K562 (cell line): Measurements from ENCODE around the gene TMEM151A. TPM values are rescaled to one million over a fixed set of nuclear protein-coding genes. Genes with fewer than 3 reads are reported as not detected.

Source experiments
- CBFA2T3 ChIP-seq: fragments of 450-650 bp; IDR thresholded peaks from 2 replicates; pipeline ENCODE4 v1.6.1; 2017
- CC2D1A ChIP-seq: fragments of 450-650 bp; IDR thresholded peaks from 2 replicates; pipeline ENCODE4 v1.6.1; 2017; ENCODE audit warnings: mild to moderate bottlenecking
- HDGF ChIP-seq: fragments of 450-650 bp; IDR thresholded peaks from 2 replicates; pipeline ENCODE4 v1.6.1; 2016
- HEY1 ChIP-seq: fragments of 250-450 bp; sonication (Bioruptor Pico); IDR thresholded peaks from 2 replicates; pipeline ENCODE4 v1.5.0; 2020; ENCODE audit warnings: mild to moderate bottlenecking, moderate library complexity, borderline replicate concordance
- KDM1A ChIP-seq, 2 experiments: fragments of 450-650 bp; IDR thresholded peaks; 2 replicates each; pipeline ENCODE4 v1.6.1; 2016; ENCODE audit warnings: mild to moderate bottlenecking in 2 of 2
- RAD51 ChIP-seq: fragments of 450-650 bp; IDR thresholded peaks from 2 replicates; pipeline ENCODE4 v1.7.1; 2016; ENCODE audit warnings: low read depth, mild to moderate bottlenecking, borderline replicate concordance
- RCOR1 ChIP-seq, 2 experiments: IDR thresholded peaks; 2 replicates each; pipeline ENCODE4 v1.6.1; 2012; ENCODE audit warnings: low read depth in 2 of 2, low read length in 2 of 2, borderline replicate concordance in 1 of 2, improper control_type of control experiment in 1 of 2
- SETDB1 ChIP-seq: IDR thresholded peaks from one replicate; pipeline ENCODE4 v1.6.1; 2012; ENCODE audit warnings: low read length, control low read depth, inconsistent platforms
- SMAD2 ChIP-seq: fragments of 150-350 bp; IDR thresholded peaks from 2 replicates; pipeline ENCODE4 v1.6.1; 2014; ENCODE audit warnings: low read depth, mild to moderate bottlenecking, low read length
- SMARCB1 ChIP-seq: IDR thresholded peaks from 2 replicates; pipeline ENCODE4 v1.6.1; 2011; ENCODE audit warnings: improper control_type of control experiment, low read depth; ENCODE audit not compliant: insufficient read length
- SPI1 ChIP-seq: IDR thresholded peaks from 2 replicates; pipeline ENCODE4 v1.6.1; 2011; ENCODE audit warnings: low read depth, low read length, control low read depth, borderline replicate concordance
- STAG1 ChIP-seq: sonication (generic); formaldehyde crosslinking; IDR thresholded peaks from 2 replicates; pipeline ENCODE4 v1.5.0; 2020; ENCODE audit warnings: missing genetic modification reagents, borderline replicate concordance
- ZNF146 ChIP-seq: IDR thresholded peaks from one replicate; pipeline ENCODE4 v1.6.1; 2018; ENCODE audit warnings: missing compliant biosample characterization; ENCODE audit not compliant: unreplicated experiment
- ZNF584 ChIP-seq: fragments of 200-800 bp; sonication (Bioruptor generic); IDR thresholded peaks from 2 replicates; pipeline ENCODE4 v1.6.1; 2016; ENCODE audit warnings: low read depth, mild to moderate bottlenecking, missing genetic modification characterization, missing compliant biosample characterization
- ZNF76 ChIP-seq: fragments of 250-450 bp; sonication (Bioruptor Pico); IDR thresholded peaks from 2 replicates; pipeline ENCODE4 v1.4.0; 2020; ENCODE audit warnings: mild to moderate bottlenecking, moderate library complexity, borderline replicate concordance
- polyA plus RNA-seq, 8 experiments: library from polyadenylated mRNA; depleted of rRNA in 4 of 8; stranded (reverse) in 5 of 8; unstranded in 3 of 8; fragments of >200 nt; fragmentation: Nextera tagmentation in 2 of 8; fragmentation: Illumina TruSeq in 1 of 8; extraction: Ambion mirVana in 2 of 8; extraction: Trizol in 1 of 8; gene quantifications; 2 replicates each; pipeline versions ENCODE4 v1.2.1 to v1.2.3, GENCODE V29; 2011 to 2014; ENCODE audit warnings: inconsistent platforms in 1 of 8, missing spikeins in 1 of 8
- total RNA-seq, 7 experiments: library from RNA; depleted of rRNA in 6 of 7; stranded (reverse); fragments of >200 nt in 6 of 7; fragmentation: Illumina TruSeq in 2 of 7; extraction: Trizol in 2 of 7; gene quantifications; 2 replicates each; pipeline versions ENCODE4 v1.2.1 to v1.2.3, GENCODE V29; 2011 to 2021; ENCODE audit warnings: low replicate concordance in 1 of 7
- TF ChIP-seq, protein P1 (sequence below): fragments of 450-650 bp; formaldehyde crosslinking; IDR thresholded peaks from 2 replicates; pipeline ENCODE4 v1.4.0; 2022; ENCODE audit warnings: missing genetic modification characterization
- TF ChIP-seq, protein P2 (sequence below): sonication (generic); IDR thresholded peaks from 2 replicates; pipeline ENCODE4 v1.6.1; 2016
- TF ChIP-seq, protein P3 (sequence below): fragments of 250-450 bp; sonication (Bioruptor Pico); IDR thresholded peaks from 2 replicates; pipeline ENCODE4 v1.5.0; 2020; ENCODE audit warnings: mild to moderate bottlenecking, borderline replicate concordance
- TF ChIP-seq, protein P4 (sequence below), 2 experiments: fragments of 450-650 bp in 1 of 2; sonication (generic) in 1 of 2; formaldehyde crosslinking in 1 of 2; IDR thresholded peaks in 1 of 2; conservative IDR thresholded peaks in 1 of 2; 2 replicates each; pipeline versions ENCODE4 v1.6.1 to v1.8.1; 2016 to 2023; ENCODE audit warnings: mild to moderate bottlenecking in 2 of 2, moderate library complexity in 2 of 2, inconsistent platforms in 1 of 2, missing genetic modification reagents in 1 of 2
- TF ChIP-seq, protein P5 (sequence below): sonication (generic); formaldehyde crosslinking; IDR thresholded peaks from 2 replicates; pipeline ENCODE4 v1.5.0; 2020; ENCODE audit warnings: missing genetic modification reagents

Gene TMEM151A
- total and polyA plus RNA-seq, 9 of the 15 experiments (the other 6 are each of a cell fraction or from before 2014, with no cell fraction given) = not detected

DNA sequence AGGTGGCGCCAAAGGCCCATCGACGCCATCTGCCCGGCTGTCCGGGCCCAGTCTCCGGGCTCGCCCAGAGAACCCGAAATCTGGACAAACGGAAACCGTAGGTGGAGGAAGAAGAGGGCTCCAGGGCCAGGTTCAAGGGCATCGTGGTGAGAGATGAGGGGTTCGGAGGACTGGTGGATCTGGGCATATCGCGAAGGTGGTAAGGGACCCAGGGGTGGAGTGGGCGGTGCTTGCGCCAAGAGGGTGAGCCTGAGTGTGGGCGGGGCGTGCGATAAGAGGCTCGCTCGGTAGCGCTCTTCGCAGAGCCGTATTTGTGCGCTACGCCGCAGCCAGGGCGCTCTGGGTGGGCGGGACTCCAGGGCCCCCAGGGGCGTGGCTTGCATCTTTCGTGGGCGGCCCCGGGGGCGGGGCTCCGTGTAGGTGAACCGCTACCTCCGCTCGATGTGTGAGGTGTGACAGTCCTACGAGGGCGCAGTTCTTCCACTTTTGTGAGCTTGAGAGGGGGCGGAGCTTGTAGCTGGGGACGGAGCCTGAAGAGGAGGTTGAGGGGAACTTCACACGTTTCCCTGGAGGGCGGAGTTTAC lies 20.4 kb downstream of the TMEM151A start (continued):
- TF ChIP-seq, protein P1, sequence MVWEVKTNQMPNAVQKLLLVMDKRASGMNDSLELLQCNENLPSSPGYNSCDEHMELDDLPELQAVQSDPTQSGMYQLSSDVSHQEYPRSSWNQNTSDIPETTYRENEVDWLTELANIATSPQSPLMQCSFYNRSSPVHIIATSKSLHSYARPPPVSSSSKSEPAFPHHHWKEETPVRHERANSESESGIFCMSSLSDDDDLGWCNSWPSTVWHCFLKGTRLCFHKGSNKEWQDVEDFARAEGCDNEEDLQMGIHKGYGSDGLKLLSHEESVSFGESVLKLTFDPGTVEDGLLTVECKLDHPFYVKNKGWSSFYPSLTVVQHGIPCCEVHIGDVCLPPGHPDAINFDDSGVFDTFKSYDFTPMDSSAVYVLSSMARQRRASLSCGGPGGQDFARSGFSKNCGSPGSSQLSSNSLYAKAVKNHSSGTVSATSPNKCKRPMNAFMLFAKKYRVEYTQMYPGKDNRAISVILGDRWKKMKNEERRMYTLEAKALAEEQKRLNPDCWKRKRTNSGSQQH (CRISPR knock-in tag) = no peak
- TF ChIP-seq STAG1 (peak; percentile 86; the same call in 1 of the 2 replicates), RCOR1 (IDR thresholded peaks at IDR 0.05; ENCODE audit: borderline replicate concordance in 1 of 2, low read depth in 2 of 2, low read length in 2 of 2) (peak; percentile 56 to 75), CC2D1A (peak; percentile 89), SMARCB1 (no peak), SETDB1 (no peak), HEY1 (CRISPR knock-in tag) (peak; percentile 29; the same call in 1 of the 2 replicates), SMAD2 (no peak), ZNF146 (CRISPR knock-in tag) (no peak), SPI1 (no peak), ZNF584 (no peak), HDGF (0 out of 2 replicates have a peak, but pooled peaks have one; percentile 50), KDM1A (IDR thresholded peaks at IDR 0.05) (peak; percentile 92 to 94), CBFA2T3 (0 out of 2 replicates have a peak, but pooled peaks have one; percentile 13), ZNF76 (no peak), RAD51 (no peak)
- TF ChIP-seq, protein P2, sequence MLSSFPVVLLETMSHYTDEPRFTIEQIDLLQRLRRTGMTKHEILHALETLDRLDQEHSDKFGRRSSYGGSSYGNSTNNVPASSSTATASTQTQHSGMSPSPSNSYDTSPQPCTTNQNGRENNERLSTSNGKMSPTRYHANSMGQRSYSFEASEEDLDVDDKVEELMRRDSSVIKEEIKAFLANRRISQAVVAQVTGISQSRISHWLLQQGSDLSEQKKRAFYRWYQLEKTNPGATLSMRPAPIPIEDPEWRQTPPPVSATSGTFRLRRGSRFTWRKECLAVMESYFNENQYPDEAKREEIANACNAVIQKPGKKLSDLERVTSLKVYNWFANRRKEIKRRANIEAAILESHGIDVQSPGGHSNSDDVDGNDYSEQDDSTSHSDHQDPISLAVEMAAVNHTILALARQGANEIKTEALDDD = no peak
- TF ChIP-seq, protein P3, sequence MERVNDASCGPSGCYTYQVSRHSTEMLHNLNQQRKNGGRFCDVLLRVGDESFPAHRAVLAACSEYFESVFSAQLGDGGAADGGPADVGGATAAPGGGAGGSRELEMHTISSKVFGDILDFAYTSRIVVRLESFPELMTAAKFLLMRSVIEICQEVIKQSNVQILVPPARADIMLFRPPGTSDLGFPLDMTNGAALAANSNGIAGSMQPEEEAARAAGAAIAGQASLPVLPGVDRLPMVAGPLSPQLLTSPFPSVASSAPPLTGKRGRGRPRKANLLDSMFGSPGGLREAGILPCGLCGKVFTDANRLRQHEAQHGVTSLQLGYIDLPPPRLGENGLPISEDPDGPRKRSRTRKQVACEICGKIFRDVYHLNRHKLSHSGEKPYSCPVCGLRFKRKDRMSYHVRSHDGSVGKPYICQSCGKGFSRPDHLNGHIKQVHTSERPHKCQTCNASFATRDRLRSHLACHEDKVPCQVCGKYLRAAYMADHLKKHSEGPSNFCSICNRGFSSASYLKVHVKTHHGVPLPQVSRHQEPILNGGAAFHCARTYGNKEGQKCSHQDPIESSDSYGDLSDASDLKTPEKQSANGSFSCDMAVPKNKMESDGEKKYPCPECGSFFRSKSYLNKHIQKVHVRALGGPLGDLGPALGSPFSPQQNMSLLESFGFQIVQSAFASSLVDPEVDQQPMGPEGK (CRISPR knock-in tag) = no peak
- TF ChIP-seq, protein P4, sequence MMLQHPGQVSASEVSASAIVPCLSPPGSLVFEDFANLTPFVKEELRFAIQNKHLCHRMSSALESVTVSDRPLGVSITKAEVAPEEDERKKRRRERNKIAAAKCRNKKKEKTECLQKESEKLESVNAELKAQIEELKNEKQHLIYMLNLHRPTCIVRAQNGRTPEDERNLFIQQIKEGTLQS (IDR thresholded peaks at IDR 0.05) = no peak
- TF ChIP-seq, protein P4 (CRISPR knock-in tag; conservative IDR thresholded peaks at IDR 0.05) = 0 out of 2 replicates have a peak, but pooled peaks have one; percentile 52
- TF ChIP-seq, protein P5, sequence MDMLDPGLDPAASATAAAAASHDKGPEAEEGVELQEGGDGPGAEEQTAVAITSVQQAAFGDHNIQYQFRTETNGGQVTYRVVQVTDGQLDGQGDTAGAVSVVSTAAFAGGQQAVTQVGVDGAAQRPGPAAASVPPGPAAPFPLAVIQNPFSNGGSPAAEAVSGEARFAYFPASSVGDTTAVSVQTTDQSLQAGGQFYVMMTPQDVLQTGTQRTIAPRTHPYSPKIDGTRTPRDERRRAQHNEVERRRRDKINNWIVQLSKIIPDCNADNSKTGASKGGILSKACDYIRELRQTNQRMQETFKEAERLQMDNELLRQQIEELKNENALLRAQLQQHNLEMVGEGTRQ = no peak
